Calu3 (cell line): ENCODE data around the gene ELMO1. TPM values are rescaled to one million over a fixed set of nuclear protein-coding genes. Genes with fewer than 3 reads are reported as not detected.

Experiments used
- BruUV-seq: library from RNA; stranded (reverse); fragments of 400-500 nt; replicated peaks from 2 replicates; lab custom pipeline; 2021; lab: Mats Ljungman, UMichigan
- CTCF ChIA-PET: fragments of 300-600 bp; sonication (Branson Sonifier 250); formaldehyde crosslinking; loops from one replicate; lab custom pipeline; 2022; ENCODE audit warnings: antibody characterized with exemption; lab: Charles Lee
- DNase-seq: peaks from one replicate; pipeline ENCODE4 v3.0.0; 2022
- H3K27ac Mint-ChIP-seq: one replicate; pipeline ENCODE4 v1.8.0; 2022; ENCODE audit warnings: mixed read lengths; ENCODE audit not compliant: unreplicated experiment
- H3K27me3 Mint-ChIP-seq: one replicate; pipeline ENCODE4 v1.8.0; 2022; ENCODE audit warnings: mixed read lengths; ENCODE audit not compliant: unreplicated experiment
- H3K36me3 Mint-ChIP-seq: one replicate; pipeline ENCODE4 v1.8.0; 2022; ENCODE audit warnings: mild to moderate bottlenecking, moderate library complexity, mixed read lengths; ENCODE audit not compliant: insufficient read depth, unreplicated experiment
- H3K4me1 Mint-ChIP-seq: one replicate; pipeline ENCODE4 v1.8.0; 2022; ENCODE audit warnings: mild to moderate bottlenecking, low read depth, mixed read lengths; ENCODE audit not compliant: unreplicated experiment
- H3K4me3 Mint-ChIP-seq: one replicate; pipeline ENCODE4 v1.8.0; 2022; ENCODE audit warnings: mild to moderate bottlenecking, low read depth, moderate library complexity, mixed read lengths; ENCODE audit not compliant: unreplicated experiment
- H3K9me3 Mint-ChIP-seq: one replicate; pipeline ENCODE4 v1.8.0; 2022; ENCODE audit warnings: low read depth, mixed read lengths; ENCODE audit not compliant: unreplicated experiment
- intact Hi-C: fragments of 100-400 bp; cut with micrococcal nuclease; formaldehyde crosslinking; loops from one replicate; pipeline ENCODE4 v1.10.0; 2022; ENCODE audit not compliant: unreplicated experiment
- total RNA-seq: library from RNA; stranded (reverse); gene quantifications from 2 replicates; pipeline ENCODE4 v1.2.3, GENCODE V29; 2022
- TF ChIP-seq, protein P1 (sequence below): fragments of 200-600 bp; IDR thresholded peaks from one replicate; pipeline ENCODE4 v1.8.0; 2022; ENCODE audit warnings: antibody characterized with exemption; ENCODE audit not compliant: unreplicated experiment

Gene ELMO1
- total RNA-seq, 1 experiment from 2014 or later: not detected

DNA sequence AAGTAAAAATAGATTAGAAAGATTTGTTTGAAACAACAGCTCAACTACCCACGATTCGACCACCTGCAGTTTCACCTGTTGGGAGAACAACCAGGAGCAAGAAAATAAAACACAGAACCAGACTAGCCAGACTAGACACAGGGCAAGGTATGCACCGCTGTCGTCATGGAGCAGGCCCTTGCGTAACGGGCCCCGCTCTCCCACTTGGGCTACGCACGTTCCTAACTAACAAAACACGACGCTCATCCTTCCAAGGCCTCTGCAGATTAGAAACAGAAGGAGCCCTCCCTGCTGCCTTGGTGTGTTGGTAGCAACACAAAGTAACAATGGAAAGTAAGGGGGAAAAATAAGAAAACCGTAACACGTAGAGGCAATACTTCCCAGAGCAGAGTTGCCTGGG, 45.1 kb upstream of the ELMO1 start:
- CTCF ChIA-PET: no interaction called here
- BruUV-seq: no TSS peak
- TF ChIP-seq, protein P1, sequence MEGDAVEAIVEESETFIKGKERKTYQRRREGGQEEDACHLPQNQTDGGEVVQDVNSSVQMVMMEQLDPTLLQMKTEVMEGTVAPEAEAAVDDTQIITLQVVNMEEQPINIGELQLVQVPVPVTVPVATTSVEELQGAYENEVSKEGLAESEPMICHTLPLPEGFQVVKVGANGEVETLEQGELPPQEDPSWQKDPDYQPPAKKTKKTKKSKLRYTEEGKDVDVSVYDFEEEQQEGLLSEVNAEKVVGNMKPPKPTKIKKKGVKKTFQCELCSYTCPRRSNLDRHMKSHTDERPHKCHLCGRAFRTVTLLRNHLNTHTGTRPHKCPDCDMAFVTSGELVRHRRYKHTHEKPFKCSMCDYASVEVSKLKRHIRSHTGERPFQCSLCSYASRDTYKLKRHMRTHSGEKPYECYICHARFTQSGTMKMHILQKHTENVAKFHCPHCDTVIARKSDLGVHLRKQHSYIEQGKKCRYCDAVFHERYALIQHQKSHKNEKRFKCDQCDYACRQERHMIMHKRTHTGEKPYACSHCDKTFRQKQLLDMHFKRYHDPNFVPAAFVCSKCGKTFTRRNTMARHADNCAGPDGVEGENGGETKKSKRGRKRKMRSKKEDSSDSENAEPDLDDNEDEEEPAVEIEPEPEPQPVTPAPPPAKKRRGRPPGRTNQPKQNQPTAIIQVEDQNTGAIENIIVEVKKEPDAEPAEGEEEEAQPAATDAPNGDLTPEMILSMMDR: no peak
- no peaks in the 10 kb centered on the region for H3K36me3 Mint-ChIP-seq
- H3K27me3 Mint-ChIP-seq: no peaks in the 10 kb centered on the region
- intact Hi-C loops: no loop called here
- H3K4me1 Mint-ChIP-seq: no peaks in the 10 kb centered on the region
- H3K9me3 Mint-ChIP-seq: peaks cover 7% of the 10 kb centered on the region
- no peak overlapping the region for H3K27ac Mint-ChIP-seq
- H3K4me3 Mint-ChIP-seq: no peak overlapping the region
- DNase-seq: no peak

DNA sequence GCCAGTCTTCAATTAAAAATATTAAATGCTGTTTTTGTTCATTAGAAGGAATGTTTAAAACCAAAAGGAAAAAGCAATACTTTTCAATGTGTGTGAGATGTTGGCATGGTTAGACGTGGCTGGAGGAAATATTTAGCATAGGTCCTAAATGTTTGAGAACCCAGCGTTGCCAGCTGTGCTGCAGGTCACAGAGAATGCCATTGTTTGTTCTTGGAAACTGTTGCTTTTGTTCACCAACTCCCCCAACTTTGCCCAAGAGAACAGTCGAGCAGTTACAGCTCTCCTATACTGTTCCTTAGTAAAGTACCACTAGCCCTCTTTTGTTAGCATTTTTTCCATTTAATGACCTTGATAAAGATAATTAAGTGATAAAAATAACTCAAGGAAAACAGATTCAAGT, 44.5 kb upstream of the ELMO1 start:
- no peaks in the 10 kb centered on the region for H3K27me3 Mint-ChIP-seq
- no peaks in the 10 kb centered on the region for H3K4me1 Mint-ChIP-seq
- peaks cover 11% of the 10 kb centered on the region for H3K9me3 Mint-ChIP-seq
- H3K27ac Mint-ChIP-seq: no peak overlapping the region
- TF ChIP-seq, protein P1: no peak
- no peak for DNase-seq
- H3K36me3 Mint-ChIP-seq: no peaks in the 10 kb centered on the region
- no TSS peak for BruUV-seq
- CTCF ChIA-PET: no interaction called here
- intact Hi-C loops: no loop called here
- H3K4me3 Mint-ChIP-seq: no peak overlapping the region

DNA sequence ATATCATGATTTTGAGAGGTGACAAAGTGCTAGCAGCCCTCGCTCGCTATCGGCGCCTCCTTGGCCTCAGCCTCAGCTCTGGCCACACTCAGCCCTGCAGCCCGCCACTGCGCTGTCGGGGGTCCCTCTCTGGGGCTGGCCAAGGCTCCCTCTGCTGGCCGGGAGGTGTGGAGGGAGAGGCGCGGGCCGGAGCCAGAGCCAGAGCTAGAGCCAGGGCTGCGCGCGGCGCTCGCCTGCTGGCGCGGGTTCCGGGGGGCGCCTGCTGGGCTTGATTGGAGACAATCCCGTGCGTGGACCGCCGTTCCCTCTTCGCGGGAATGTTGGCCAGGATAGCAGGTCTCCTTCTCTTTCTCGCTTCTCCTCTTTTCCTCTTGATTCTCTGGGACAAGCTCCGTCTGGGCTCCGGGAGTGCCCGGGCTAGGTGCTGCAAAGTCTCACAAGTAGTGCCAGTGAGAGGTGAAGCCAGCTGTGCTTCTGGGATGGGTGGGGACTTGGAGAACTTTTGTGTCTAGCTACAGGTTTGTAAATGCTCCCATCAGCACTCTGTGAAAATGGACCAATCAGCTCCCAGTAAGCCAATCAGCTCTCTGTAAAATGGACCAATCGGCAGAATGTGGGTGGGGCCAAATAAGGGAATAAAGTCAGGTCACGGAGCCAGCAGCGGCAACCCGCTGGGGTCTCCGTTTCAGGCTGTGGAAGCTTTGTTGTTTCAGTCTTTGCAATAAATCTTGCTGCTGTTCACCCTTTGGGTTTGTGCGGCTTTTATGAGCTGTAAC, 43.4 kb upstream of the ELMO1 start:
- intact Hi-C loops: no loop called here
- Mint-ChIP-seq H3K27me3 (no peaks in the 10 kb centered on the region), H3K36me3 (no peaks in the 10 kb centered on the region), H3K4me1 (no peaks in the 10 kb centered on the region), H3K4me3 (no peak overlapping the region), H3K9me3 (peaks cover 14% of the 10 kb centered on the region), H3K27ac (no peak overlapping the region)
- no TSS peak for BruUV-seq
- TF ChIP-seq, protein P1: no peak
- CTCF ChIA-PET: no interaction called here
- no peak for DNase-seq

DNA sequence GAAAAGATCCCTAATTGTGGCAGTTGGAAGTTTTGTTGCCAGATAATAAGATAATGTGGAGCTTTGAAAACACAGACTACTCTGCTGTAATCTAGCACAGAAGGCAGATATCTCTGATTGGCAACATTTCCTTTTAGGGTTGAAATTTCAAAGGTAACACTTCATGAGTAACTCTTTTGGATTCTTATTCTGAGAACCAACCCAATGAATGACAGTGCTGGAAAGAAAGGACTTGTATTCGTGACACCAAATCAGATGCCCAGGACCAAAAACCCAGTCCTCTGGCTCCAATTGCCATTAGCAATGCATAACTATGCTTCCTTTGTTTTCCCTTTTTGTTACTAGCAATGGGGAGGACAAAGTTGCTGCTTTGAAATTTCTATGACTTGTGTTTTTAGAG, 41.0 kb upstream of the ELMO1 start:
- Mint-ChIP-seq H3K9me3 (peaks cover 14% of the 10 kb centered on the region), H3K4me1 (no peaks in the 10 kb centered on the region), H3K36me3 (no peaks in the 10 kb centered on the region), H3K27me3 (no peaks in the 10 kb centered on the region), H3K27ac (no peak overlapping the region), H3K4me3 (no peak overlapping the region)
- DNase-seq: no peak
- intact Hi-C loops: no loop called here
- TF ChIP-seq, protein P1: no peak
- no TSS peak for BruUV-seq
- CTCF ChIA-PET: no interaction called here
